ENCODE measurements around the gene ESAM.

GRCh38 chr11:124739479-124740276, 22.4 kb downstream of the ESAM start, which contains the start of gene NRGN:
- TF ChIP-seq GATA3 (IDR thresholded peaks at IDR 0.05; ENCODE audit: low read depth, low read length) (no peak), GATA2 (IDR thresholded peaks at IDR 0.05; ENCODE audit: low read depth, low read length) (no peak)
